K562 (cell line): ENCODE measurements around the gene NR1I3. TPM values are rescaled to one million over a fixed set of nuclear protein-coding genes. Genes with fewer than 3 reads are reported as not detected.

Experiments
- ARHGAP35 ChIP-seq: fragments of 450-650 bp; IDR thresholded peaks from 2 replicates; pipeline ENCODE4 v1.6.1; 2018; ENCODE audit not compliant: partially characterized antibody
- CHD7 ChIP-seq: fragments of 200-600 bp; sonication (generic); IDR thresholded peaks from one replicate; pipeline ENCODE4 v1.6.1; 2012; ENCODE audit warnings: mild to moderate bottlenecking, low read depth, low read length, inconsistent platforms
- FOXA1 ChIP-seq: fragments of 450-650 bp; IDR thresholded peaks from 2 replicates; pipeline ENCODE4 v1.6.1; 2016; ENCODE audit warnings: mild to moderate bottlenecking, borderline replicate concordance
- IFI16 ChIP-seq: fragments of 250-450 bp; sonication (Bioruptor Pico); IDR thresholded peaks from 2 replicates; pipeline ENCODE4 v2.1.2; 2022; ENCODE audit warnings: mild to moderate bottlenecking, inconsistent platforms
- ILF3 ChIP-seq: fragments of 450-650 bp; IDR thresholded peaks from 2 replicates; pipeline ENCODE4 v1.6.1; 2018; ENCODE audit warnings: antibody characterized with exemption, mild to moderate bottlenecking, moderate library complexity, borderline replicate concordance
- KAT8 ChIP-seq: fragments of 450-650 bp; IDR thresholded peaks from 2 replicates; pipeline ENCODE4 v1.6.1; 2016; ENCODE audit warnings: low read depth, mild to moderate bottlenecking
- MCM5 ChIP-seq: fragments of 450-650 bp; IDR thresholded peaks from 2 replicates; pipeline ENCODE4 v1.6.1; 2016; ENCODE audit warnings: low read depth
- MNT ChIP-seq, 2 experiments: fragments of 450-650 bp; conservative IDR thresholded peaks; 2 replicates each; pipeline ENCODE4 v1.6.1; 2017; ENCODE audit warnings: mild to moderate bottlenecking in 2 of 2, moderate library complexity in 2 of 2
- NELFE ChIP-seq: IDR thresholded peaks from 2 replicates; pipeline ENCODE4 v1.6.1; 2011; ENCODE audit warnings: mild to moderate bottlenecking; ENCODE audit not compliant: insufficient read depth, insufficient read length
- NFIC ChIP-seq: fragments of 450-650 bp; IDR thresholded peaks from 2 replicates; pipeline ENCODE4 v1.6.1; 2017; ENCODE audit warnings: mild to moderate bottlenecking, inconsistent platforms
- TFAP4 ChIP-seq: sonication (generic); formaldehyde crosslinking; IDR thresholded peaks from 2 replicates; pipeline ENCODE4 v1.8.0; 2022; ENCODE audit warnings: missing genetic modification reagents, mild to moderate bottlenecking, moderate library complexity, borderline replicate concordance
- WHSC1 ChIP-seq: IDR thresholded peaks from one replicate; pipeline ENCODE4 v1.6.1; 2012; ENCODE audit warnings: low read length, control low read depth, inconsistent platforms
- ZFPM2 ChIP-seq: fragments of 250-450 bp; sonication (Bioruptor Pico); IDR thresholded peaks from 2 replicates; pipeline ENCODE4 v1.5.1; 2022; ENCODE audit warnings: mild to moderate bottlenecking
- polyA plus RNA-seq, 8 experiments: library from polyadenylated mRNA; depleted of rRNA in 4 of 8; stranded (reverse) in 5 of 8; unstranded in 3 of 8; fragments of >200 nt; fragmentation: Nextera tagmentation in 2 of 8; fragmentation: Illumina TruSeq in 1 of 8; extraction: Ambion mirVana in 2 of 8; extraction: Trizol in 1 of 8; gene quantifications; 2 replicates each; pipeline versions ENCODE4 v1.2.1 to v1.2.3, GENCODE V29; 2011 to 2014; ENCODE audit warnings: inconsistent platforms in 1 of 8, missing spikeins in 1 of 8
- total RNA-seq, 7 experiments: library from RNA; depleted of rRNA in 6 of 7; stranded (reverse); fragments of >200 nt in 6 of 7; fragmentation: Illumina TruSeq in 2 of 7; extraction: Trizol in 2 of 7; gene quantifications; 2 replicates each; pipeline versions ENCODE4 v1.2.1 to v1.2.3, GENCODE V29; 2011 to 2021; ENCODE audit warnings: low replicate concordance in 1 of 7

The NR1I3 gene
- total and polyA plus RNA-seq, 9 of the 15 experiments (the other 6 are each of a cell fraction or from before 2014, with no cell fraction given) = 0.11 TPM; not detected in 8

GRCh38 chr1:161185282-161185682, 52.7 kb downstream of the NR1I3 start (continued):
- no peak for TF ChIP-seq ARHGAP35
- 0 out of 4 replicates have a peak, but pooled peaks of 1 of the 2 experiments have one; percentile 37 for TF ChIP-seq MNT (conservative IDR thresholded peaks at IDR 0.05)
- TF ChIP-seq WHSC1 = no peak
- no peak for TF ChIP-seq MCM5
- no peak for TF ChIP-seq NELFE
- TF ChIP-seq CHD7 = no peak
- TF ChIP-seq IFI16 (CRISPR knock-in tag) = no peak
- TF ChIP-seq NFIC = peak; percentile 51
- TF ChIP-seq TFAP4 (CRISPR knock-in tag) = peak; percentile 41; the same call in 1 of the 2 replicates
- TF ChIP-seq ZFPM2 (CRISPR knock-in tag) = no peak
- no peak for TF ChIP-seq ILF3
- no peak for TF ChIP-seq FOXA1
- no peak for TF ChIP-seq KAT8
